HG03095 (cell line): ENCODE measurements around the gene TRAFD1.

Experiments
- ATAC-seq: cut with Tn5 transposase; IDR thresholded peaks from one replicate; pipeline ENCODE4 v1.9.1; 2021; ENCODE audit warnings: moderate library complexity; ENCODE audit not compliant: unreplicated experiment

Gene TRAFD1

GRCh38 chr12:112198120-112198733 is 72.9 kb downstream of the TRAFD1 start:
- no peak for ATAC-seq

- no peak for ATAC-seq
These were observed 73.8 kb downstream of the TRAFD1 start for GRCh38 chr12:112199136-112199535.
